Measurements from ENCODE around the gene RMC1. TPM values are rescaled to one million over a fixed set of nuclear protein-coding genes. Genes with fewer than 3 reads are reported as not detected.

The RMC1 gene
- total RNA-seq, 1 experiment from 2014 or later = 38.4 TPM

DNA sequence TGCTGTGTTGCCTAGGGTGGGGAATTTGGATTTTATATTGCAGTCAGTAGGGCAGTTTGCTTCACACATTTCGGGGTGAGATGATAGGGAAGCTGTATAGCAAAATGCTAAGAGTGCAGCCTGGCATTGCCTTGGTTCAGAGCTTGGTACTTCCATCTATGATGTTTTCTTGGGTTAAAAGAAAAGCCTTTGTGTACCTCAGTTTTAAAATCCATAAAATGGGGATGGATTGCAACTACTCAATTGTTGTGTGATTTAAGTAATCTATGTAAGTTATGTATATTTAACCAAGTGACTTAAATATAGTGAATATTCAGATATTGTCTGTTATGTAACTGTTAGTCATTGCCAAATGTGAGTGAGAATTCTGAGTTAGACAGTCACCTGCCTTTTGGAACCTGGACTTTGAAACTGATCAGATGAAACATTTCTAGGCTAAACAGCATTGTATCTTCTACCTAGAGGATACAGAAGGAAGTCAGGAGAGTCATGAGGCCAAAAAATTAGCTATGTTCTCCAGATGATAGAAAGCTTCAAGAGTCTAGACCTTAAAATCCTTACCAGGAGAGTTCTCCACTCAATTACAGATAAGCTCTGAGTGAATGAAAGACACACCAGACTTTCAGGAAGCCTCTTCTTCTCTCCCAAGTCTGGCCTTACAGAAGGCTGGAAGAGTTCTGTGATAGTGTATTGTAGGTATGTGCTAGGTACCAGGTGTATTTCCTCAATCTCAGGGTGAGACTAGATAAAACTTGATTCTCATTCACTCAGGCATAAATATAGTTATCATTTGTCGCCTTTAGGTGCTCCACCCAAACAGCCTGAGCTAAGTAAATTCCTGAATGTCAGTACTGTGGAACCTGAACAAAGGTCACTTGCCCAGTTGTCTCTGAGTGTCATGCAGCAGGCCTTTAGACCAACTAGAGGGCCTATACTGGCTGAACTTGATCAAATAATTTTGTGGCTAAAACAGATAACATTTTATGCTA is 42.7 kb upstream of the RMC1 start:
- Histone ChIP-seq H3K4me2 (ENCODE audit: low read length) (no peak overlapping the region), H3K79me2 (ENCODE audit: insufficient read depth, low read length) (peaks cover 87% of the 10 kb centered on the region), H2AFZ (ENCODE audit: low read depth, low read length, poor library complexity, severe bottlenecking) (no peak overlapping the region), H3K4me3 (replicated peaks in 1 of 2; ENCODE audit: low read depth in 1 of 2, low read length in 2 of 2) (no peak overlapping the region), H3K9me3 (ENCODE audit: control insufficient read depth in 1 of 2, insufficient read depth in 1 of 2, low read depth in 1 of 2, low read length in 2 of 2) (no peaks in the 10 kb centered on the region), H3K4me1 (ENCODE audit: control insufficient read depth in 1 of 2, insufficient read depth in 2 of 2, low read length in 2 of 2) (peaks cover 4 to 12% of the 10 kb centered on the region in 2 experiments; a peak in 3 of 4 replicates), H3K36me3 (ENCODE audit: control insufficient read depth in 1 of 2, insufficient read depth in 2 of 2, low read length in 2 of 2) (peaks cover 19 to 22% of the 10 kb centered on the region in 2 experiments), H3K27me3 (ENCODE audit: insufficient read depth, low read length) (no peaks in the 10 kb centered on the region), H3K27ac (ENCODE audit: low read depth, low read length) (no peak overlapping the region), H3K9me2 (ENCODE audit: insufficient read depth) (no peaks in the 10 kb centered on the region), H3K9ac (ENCODE audit: low read length) (no peak overlapping the region), H4K20me1 (ENCODE audit: insufficient read depth) (peaks cover 6% of the 10 kb centered on the region; the same call in 1 of the 2 replicates)
- BruUV-seq (replicated peaks) = no TSS peak
- RAD21 ChIA-PET (ENCODE audit: low non-redundant PET in 1 of 2, low total read pairs in 2 of 2, uncharacterized antibody in 2 of 2, unreplicated experiment in 2 of 2) = no interaction called here
- ATAC-seq (no peak), DNase-seq (ENCODE audit: low read depth, low spot score) (no peak)
- POLR2A ChIA-PET = no interaction called here
- intact Hi-C loops (cut with micrococcal nuclease) = no loop called here
- TF ChIP-seq JUND (IDR thresholded peaks at IDR 0.05) (no peak), SP1 (IDR thresholded peaks at IDR 0.05; ENCODE audit: low read depth) (no peak), RAD21 (IDR thresholded peaks at IDR 0.05; ENCODE audit: low read depth) (no peak), POLR2A (IDR thresholded peaks at IDR 0.05; ENCODE audit: borderline replicate concordance, extremely low read depth, insufficient read depth, insufficient read length) (no peak), EZH2 (IDR thresholded peaks at IDR 0.05) (no peak), EZH2phosphoT487 (IDR thresholded peaks at IDR 0.05; ENCODE audit: borderline replicate concordance) (no peak), POLR2AphosphoS5 (IDR thresholded peaks at IDR 0.05; ENCODE audit: low read depth, low read length) (no peak), TCF7L2 (IDR thresholded peaks at IDR 0.05; ENCODE audit: borderline replicate concordance, extremely low read depth, insufficient read depth, insufficient read length) (no peak)
- TF ChIP-seq, protein P1, sequence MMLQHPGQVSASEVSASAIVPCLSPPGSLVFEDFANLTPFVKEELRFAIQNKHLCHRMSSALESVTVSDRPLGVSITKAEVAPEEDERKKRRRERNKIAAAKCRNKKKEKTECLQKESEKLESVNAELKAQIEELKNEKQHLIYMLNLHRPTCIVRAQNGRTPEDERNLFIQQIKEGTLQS (IDR thresholded peaks at IDR 0.05) = no peak
- TF ChIP-seq, protein P2, sequence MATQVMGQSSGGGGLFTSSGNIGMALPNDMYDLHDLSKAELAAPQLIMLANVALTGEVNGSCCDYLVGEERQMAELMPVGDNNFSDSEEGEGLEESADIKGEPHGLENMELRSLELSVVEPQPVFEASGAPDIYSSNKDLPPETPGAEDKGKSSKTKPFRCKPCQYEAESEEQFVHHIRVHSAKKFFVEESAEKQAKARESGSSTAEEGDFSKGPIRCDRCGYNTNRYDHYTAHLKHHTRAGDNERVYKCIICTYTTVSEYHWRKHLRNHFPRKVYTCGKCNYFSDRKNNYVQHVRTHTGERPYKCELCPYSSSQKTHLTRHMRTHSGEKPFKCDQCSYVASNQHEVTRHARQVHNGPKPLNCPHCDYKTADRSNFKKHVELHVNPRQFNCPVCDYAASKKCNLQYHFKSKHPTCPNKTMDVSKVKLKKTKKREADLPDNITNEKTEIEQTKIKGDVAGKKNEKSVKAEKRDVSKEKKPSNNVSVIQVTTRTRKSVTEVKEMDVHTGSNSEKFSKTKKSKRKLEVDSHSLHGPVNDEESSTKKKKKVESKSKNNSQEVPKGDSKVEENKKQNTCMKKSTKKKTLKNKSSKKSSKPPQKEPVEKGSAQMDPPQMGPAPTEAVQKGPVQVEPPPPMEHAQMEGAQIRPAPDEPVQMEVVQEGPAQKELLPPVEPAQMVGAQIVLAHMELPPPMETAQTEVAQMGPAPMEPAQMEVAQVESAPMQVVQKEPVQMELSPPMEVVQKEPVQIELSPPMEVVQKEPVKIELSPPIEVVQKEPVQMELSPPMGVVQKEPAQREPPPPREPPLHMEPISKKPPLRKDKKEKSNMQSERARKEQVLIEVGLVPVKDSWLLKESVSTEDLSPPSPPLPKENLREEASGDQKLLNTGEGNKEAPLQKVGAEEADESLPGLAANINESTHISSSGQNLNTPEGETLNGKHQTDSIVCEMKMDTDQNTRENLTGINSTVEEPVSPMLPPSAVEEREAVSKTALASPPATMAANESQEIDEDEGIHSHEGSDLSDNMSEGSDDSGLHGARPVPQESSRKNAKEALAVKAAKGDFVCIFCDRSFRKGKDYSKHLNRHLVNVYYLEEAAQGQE (IDR thresholded peaks at IDR 0.05; ENCODE audit: low read depth) = no peak
- TF ChIP-seq, protein P3, sequence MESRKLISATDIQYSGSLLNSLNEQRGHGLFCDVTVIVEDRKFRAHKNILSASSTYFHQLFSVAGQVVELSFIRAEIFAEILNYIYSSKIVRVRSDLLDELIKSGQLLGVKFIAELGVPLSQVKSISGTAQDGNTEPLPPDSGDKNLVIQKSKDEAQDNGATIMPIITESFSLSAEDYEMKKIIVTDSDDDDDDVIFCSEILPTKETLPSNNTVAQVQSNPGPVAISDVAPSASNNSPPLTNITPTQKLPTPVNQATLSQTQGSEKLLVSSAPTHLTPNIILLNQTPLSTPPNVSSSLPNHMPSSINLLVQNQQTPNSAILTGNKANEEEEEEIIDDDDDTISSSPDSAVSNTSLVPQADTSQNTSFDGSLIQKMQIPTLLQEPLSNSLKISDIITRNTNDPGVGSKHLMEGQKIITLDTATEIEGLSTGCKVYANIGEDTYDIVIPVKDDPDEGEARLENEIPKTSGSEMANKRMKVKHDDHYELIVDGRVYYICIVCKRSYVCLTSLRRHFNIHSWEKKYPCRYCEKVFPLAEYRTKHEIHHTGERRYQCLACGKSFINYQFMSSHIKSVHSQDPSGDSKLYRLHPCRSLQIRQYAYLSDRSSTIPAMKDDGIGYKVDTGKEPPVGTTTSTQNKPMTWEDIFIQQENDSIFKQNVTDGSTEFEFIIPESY (IDR thresholded peaks at IDR 0.05; ENCODE audit: extremely low read depth, insufficient replicate concordance, low read length) = no peak
- CTCF ChIA-PET = no interaction called here

Data from HCT116 (cell line).